Astrocyte of the cerebellum (primary cell): ENCODE results near the gene EPB41L3.
"Not testable (repeated sequence)": the region's sequence is repeated elsewhere in the genome, so short reads cannot be mapped to it uniquely, and the experiment has no call there.

Experiments
- DNase-seq: peaks from one replicate; pipeline ENCODE4 v3.0.0-alpha.2; 2011; ENCODE audit warnings: low read depth
- H3K4me3 ChIP-seq: 2 replicates; pipeline ENCODE4 v1.5.1; 2011; ENCODE audit warnings: mild to moderate bottlenecking, low read depth, low read length, moderate library complexity
- CTCF ChIP-seq: IDR thresholded peaks from 2 replicates; pipeline ENCODE4 v1.5.1; 2012; ENCODE audit warnings: low read length, low read depth, moderate library complexity, mild to moderate bottlenecking; ENCODE audit errors: missing control alignments
- in situ Hi-C: cut with HindIII; loops from 2 replicates; pipeline ENCODE4 v1.10.0; 2017; ENCODE audit warnings: low sequenced_read_pairs

Gene EPB41L3

GRCh38 chr18:5488844-5489243 lies 55.0 kb downstream of the EPB41L3 start:
- no peak overlapping the region for H3K4me3 ChIP-seq

GRCh38 chr18:5488044-5488443 lies 55.8 kb downstream of the EPB41L3 start:
- DNase-seq, H3K4me3 ChIP-seq, in situ Hi-C loops: not testable (repeated sequence)

More at GRCh38 chr18:5488844-5489243, 55.0 kb downstream of the EPB41L3 start:
- DNase-seq: no peak
- in situ Hi-C loops: no loop called here
- no peak for TF ChIP-seq CTCF

GRCh38 chr18:5484526-5484925 lies 59.3 kb downstream of the EPB41L3 start:
- no peak for TF ChIP-seq CTCF
- in situ Hi-C loops: no loop called here

GRCh38 chr18:5481621-5482020 lies 62.2 kb downstream of the EPB41L3 start:
- no peak for DNase-seq
- in situ Hi-C loops: no loop called here
- no peak for TF ChIP-seq CTCF
- H3K4me3 ChIP-seq: no peak overlapping the region

More at GRCh38 chr18:5484526-5484925, 59.3 kb downstream of the EPB41L3 start:
- DNase-seq: no peak
- no peak overlapping the region for H3K4me3 ChIP-seq

GRCh38 chr18:5478261-5478660 lies 65.5 kb downstream of the EPB41L3 start:
- DNase-seq: no peak
- no peak overlapping the region for H3K4me3 ChIP-seq
- no peak for TF ChIP-seq CTCF
- in situ Hi-C loops: no loop called here

- in situ Hi-C loops: no loop called here
- no peak for TF ChIP-seq CTCF
- no peak overlapping the region for H3K4me3 ChIP-seq
- DNase-seq: peak; percentile 37
Observed at GRCh38 chr18:5476961-5477800, 66.6 kb downstream of the EPB41L3 start.

GRCh38 chr18:5475267-5475666 lies 68.5 kb downstream of the EPB41L3 start:
- no peak overlapping the region for H3K4me3 ChIP-seq
- no peak for DNase-seq
- TF ChIP-seq CTCF: no peak
- in situ Hi-C loops: no loop called here
